HG03521 (cell line): Measurements from ENCODE around the gene PLIN4.
"Not testable (repeated sequence)": the region's sequence is repeated elsewhere in the genome, so short reads cannot be mapped to it uniquely, and the experiment has no call there.

ENCODE experiments used
- ATAC-seq: cut with Tn5 transposase; IDR thresholded peaks from one replicate; pipeline ENCODE4 v1.9.1; 2021; ENCODE audit warnings: mild to moderate bottlenecking, moderate library complexity; ENCODE audit not compliant: unreplicated experiment

PLIN4 gene

GRCh38 chr19:4518345-4519171 lies at the start of gene PLIN4:
Gene PLIN4 (minus strand): TSS chr19:4518486. CDS start chr19:4518272, 214 bp downstream.
- no peak for ATAC-seq

DNA sequence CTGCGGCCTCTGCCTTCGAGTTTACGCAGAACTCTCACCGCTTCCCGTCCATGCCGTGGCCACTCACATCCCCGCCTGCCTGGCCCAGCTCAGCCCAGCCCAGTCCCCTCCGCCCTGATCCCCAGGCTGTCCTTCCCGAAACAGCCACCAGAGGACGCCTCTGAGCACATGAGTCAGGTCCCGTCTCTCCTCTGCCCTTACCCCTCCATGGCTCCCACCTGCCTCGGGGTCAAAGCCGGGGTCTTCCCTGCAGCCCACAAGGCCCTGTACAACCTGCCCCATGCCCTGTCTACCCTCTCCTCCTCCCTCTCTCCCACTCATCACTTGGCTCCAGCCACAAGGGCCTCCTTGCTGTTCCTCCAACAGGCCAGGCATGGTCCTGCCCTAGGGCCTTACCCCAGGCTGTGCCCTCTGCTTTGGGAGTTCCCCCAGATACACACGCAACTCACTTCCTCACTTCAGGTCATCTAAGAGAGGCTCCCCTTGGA lies 49.3 kb upstream of the PLIN4 start:
- ATAC-seq, result no peak

- ATAC-seq, result no peak
These were observed 48.2 kb upstream of the PLIN4 start for GRCh38 chr19:4566402-4567051.

- ATAC-seq, result not testable (repeated sequence)
These were observed 45.3 kb upstream of the PLIN4 start for GRCh38 chr19:4563562-4563961.

DNA sequence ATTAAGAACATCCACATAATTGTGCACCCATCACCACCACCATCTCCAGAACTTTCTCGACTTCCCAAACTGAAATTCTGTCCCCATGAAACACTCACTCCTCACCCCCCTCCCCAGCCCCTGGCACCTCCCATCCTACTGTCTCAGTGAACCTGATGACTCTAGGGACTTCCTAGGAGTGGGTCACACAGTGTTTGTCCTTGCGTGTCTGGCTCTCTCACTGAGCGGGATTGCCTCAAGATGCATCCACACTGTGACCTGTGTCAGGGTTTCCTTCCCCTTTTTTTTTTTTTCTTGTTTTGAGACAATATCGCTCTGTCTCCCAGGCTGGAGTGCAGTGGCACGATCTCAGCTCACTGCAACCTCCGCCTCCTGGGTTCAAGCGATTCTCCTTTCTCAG lies 43.8 kb upstream of the PLIN4 start:
- not testable (repeated sequence) for ATAC-seq

- ATAC-seq, result no peak
These were observed 41.3 kb upstream of the PLIN4 start, which contains the start of gene SEMA6B for GRCh38 chr19:4559569-4559968. Gene SEMA6B (minus strand): TSS chr19:4559684. CDS start chr19:4558457, 1,227 bp downstream.

DNA sequence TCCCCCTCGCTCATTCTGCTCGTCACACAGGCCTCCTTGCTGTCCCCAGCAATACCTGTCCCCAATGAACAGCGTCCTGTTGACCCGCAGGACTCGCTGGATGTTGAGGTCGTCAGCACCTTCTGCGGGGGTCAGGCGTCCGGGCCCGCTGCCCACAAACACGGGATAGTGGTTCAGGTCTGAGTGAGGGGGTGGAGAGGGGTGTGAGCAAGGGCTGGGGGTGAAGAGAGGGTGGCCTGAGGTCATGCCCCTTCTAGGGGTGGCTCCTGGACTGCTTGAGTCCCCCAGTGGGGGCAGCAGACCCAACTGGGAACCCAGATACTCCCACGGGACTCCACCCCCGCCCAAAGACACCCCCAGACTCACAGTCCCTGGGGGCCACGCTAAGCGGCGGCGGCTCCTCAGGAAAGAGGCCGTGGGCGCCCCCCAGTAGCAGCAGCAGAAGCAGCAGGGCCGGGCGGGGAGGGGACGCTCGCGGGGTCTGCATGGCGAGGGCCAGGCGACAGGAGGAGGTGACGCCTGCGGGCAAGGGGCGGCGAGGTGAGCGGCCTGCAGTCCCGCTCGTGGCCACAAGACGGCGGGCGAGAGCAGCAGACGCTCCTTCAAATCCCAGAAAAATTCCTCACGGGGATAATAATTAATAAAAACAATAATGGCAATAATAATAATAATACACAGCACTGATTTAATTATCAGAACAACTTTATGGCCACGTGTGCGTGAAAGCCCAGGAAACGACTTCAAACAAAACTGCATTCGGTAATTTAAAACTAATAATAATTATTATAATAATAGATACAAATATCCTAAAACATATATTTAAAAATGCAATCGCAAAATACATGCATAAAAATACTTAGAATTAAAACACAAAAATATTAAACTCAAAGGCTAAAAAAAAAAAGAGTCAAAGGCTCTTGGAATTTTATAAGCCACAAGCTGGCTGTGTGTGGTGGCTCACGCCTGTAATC lies 40.0 kb upstream of the PLIN4 start:
- no peak for ATAC-seq

GRCh38 chr19:4557144-4557970 lies 39.1 kb upstream of the PLIN4 start:
- no peak for ATAC-seq

- ATAC-seq, result no peak
These were observed 38.4 kb upstream of the PLIN4 start for GRCh38 chr19:4556597-4557127.

GRCh38 chr19:4555657-4556561 lies 37.6 kb upstream of the PLIN4 start:
- no peak for ATAC-seq

GRCh38 chr19:4554717-4555116 lies 36.4 kb upstream of the PLIN4 start:
- ATAC-seq, result no peak

GRCh38 chr19:4553775-4554174 lies 35.5 kb upstream of the PLIN4 start:
- ATAC-seq, result no peak

GRCh38 chr19:4553092-4553695 lies 34.9 kb upstream of the PLIN4 start:
- no peak for ATAC-seq

DNA sequence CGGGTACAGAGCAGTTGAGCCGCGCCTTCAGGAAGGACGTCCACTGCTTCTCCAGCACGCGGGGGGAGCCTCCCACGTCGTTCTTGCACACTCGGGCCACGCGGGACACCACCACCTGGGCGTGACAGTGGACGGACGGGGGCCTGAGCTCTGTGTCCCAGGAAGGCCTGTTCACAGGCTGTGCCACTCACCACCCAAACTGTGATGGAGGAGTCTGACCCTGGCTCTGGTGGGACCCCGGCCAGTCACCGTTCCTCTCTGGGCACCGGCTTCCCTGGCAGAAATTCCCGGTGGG lies 34.2 kb upstream of the PLIN4 start:
- ATAC-seq, result no peak

GRCh38 chr19:4550479-4551050 lies 32.3 kb upstream of the PLIN4 start:
- no peak for ATAC-seq

DNA sequence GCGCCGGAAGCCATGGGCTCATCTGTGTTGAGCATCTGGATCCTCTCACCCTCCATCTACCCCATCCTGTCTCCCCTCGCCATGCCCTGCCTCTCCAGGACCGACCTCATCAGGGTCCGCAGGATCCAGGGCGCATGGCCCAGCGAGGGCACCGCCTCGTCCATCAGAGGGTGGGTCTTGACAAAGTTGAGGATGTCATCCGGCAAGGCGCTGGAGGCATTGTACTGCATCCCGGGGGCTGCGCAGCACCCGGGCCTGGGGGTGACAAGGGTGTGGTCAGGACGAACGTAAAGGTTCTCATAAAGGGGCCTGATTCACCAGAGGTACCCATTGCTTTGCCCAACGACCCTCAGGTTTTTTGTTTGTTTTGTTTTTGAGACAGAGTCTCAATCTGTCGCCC lies 31.7 kb upstream of the PLIN4 start:
- no peak for ATAC-seq

GRCh38 chr19:4548238-4548584 lies 29.9 kb upstream of the PLIN4 start:
- no peak for ATAC-seq
